Measurements from ENCODE around the gene ASTN1.

The ASTN1 gene

GRCh38 chr1:177063648-177064047 is 100.9 kb downstream of the ASTN1 start:
- TF ChIP-seq REST (IDR thresholded peaks at IDR 0.05; ENCODE audit: insufficient read depth in 1 of 2, low read depth in 2 of 2, low read length in 2 of 2): no peak
- no peak for TF ChIP-seq FOXP2 (optimal IDR thresholded peaks at IDR 0.05; ENCODE audit: borderline replicate concordance, extremely low read depth, extremely low read length, insufficient read depth)
- no peak for TF ChIP-seq TAF1 (IDR thresholded peaks at IDR 0.05; ENCODE audit: borderline replicate concordance, insufficient read depth, low read length)
- TF ChIP-seq POLR2AphosphoS5 (IDR thresholded peaks at IDR 0.05; ENCODE audit: low read depth, low read length): no peak
- no peak for TF ChIP-seq SIN3A (IDR thresholded peaks at IDR 0.05; ENCODE audit: borderline replicate concordance, insufficient read depth, low read length)

- no peak for TF ChIP-seq FOXP2 (optimal IDR thresholded peaks at IDR 0.05; ENCODE audit: borderline replicate concordance, extremely low read depth, extremely low read length, insufficient read depth)
- no peak for TF ChIP-seq POLR2AphosphoS5 (IDR thresholded peaks at IDR 0.05; ENCODE audit: low read depth, low read length)
- TF ChIP-seq TAF1 (IDR thresholded peaks at IDR 0.05; ENCODE audit: borderline replicate concordance, insufficient read depth, low read length): no peak
- no peak for TF ChIP-seq REST (IDR thresholded peaks at IDR 0.05; ENCODE audit: insufficient read depth in 1 of 2, low read depth in 2 of 2, low read length in 2 of 2)
- TF ChIP-seq SIN3A (IDR thresholded peaks at IDR 0.05; ENCODE audit: borderline replicate concordance, insufficient read depth, low read length): no peak
Observed at GRCh38 chr1:177054542-177054941, 110.0 kb downstream of the ASTN1 start.

- TF ChIP-seq POLR2AphosphoS5 (IDR thresholded peaks at IDR 0.05; ENCODE audit: low read depth, low read length): no peak
Observed at GRCh38 chr1:177053648-177054047, 110.9 kb downstream of the ASTN1 start.

GRCh38 chr1:177048314-177049069 is 116.0 kb downstream of the ASTN1 start:
- TF ChIP-seq TAF1 (IDR thresholded peaks at IDR 0.05; ENCODE audit: borderline replicate concordance, insufficient read depth, low read length) (no peak), FOXP2 (optimal IDR thresholded peaks at IDR 0.05; ENCODE audit: borderline replicate concordance, extremely low read depth, extremely low read length, insufficient read depth) (no peak), POLR2AphosphoS5 (IDR thresholded peaks at IDR 0.05; ENCODE audit: low read depth, low read length) (no peak), SIN3A (IDR thresholded peaks at IDR 0.05; ENCODE audit: borderline replicate concordance, insufficient read depth, low read length) (no peak), REST (IDR thresholded peaks at IDR 0.05; ENCODE audit: insufficient read depth in 1 of 2, low read depth in 2 of 2, low read length in 2 of 2) (no peak)

GRCh38 chr1:177045151-177045550 is 119.4 kb downstream of the ASTN1 start:
- TF ChIP-seq FOXP2 (optimal IDR thresholded peaks at IDR 0.05; ENCODE audit: borderline replicate concordance, extremely low read depth, extremely low read length, insufficient read depth) (no peak), TAF1 (IDR thresholded peaks at IDR 0.05; ENCODE audit: borderline replicate concordance, insufficient read depth, low read length) (no peak), REST (IDR thresholded peaks at IDR 0.05; ENCODE audit: insufficient read depth in 1 of 2, low read depth in 2 of 2, low read length in 2 of 2) (no peak), SIN3A (IDR thresholded peaks at IDR 0.05; ENCODE audit: borderline replicate concordance, insufficient read depth, low read length) (no peak), POLR2AphosphoS5 (IDR thresholded peaks at IDR 0.05; ENCODE audit: low read depth, low read length) (no peak)
